Lower leg skin (tissue), 3 donors: ENCODE data around the gene PHEX.

Experiments
- POLR2A ChIP-seq, 2 donors: fragments of 450-650 bp; IDR thresholded peaks; one replicate each; pipeline ENCODE4 v1.6.1; 2016 to 2017; ENCODE audit warnings: antibody characterized with exemption in 2 of 2, mild to moderate bottlenecking in 1 of 2, moderate library complexity in 1 of 2
- TF ChIP-seq, protein P1 (sequence below), 3 donors: fragments of 450-650 bp; IDR thresholded peaks; one replicate each; pipeline ENCODE4 v1.5.1; 2016; ENCODE audit warnings: antibody characterized with exemption in 3 of 3, mild to moderate bottlenecking in 3 of 3, moderate library complexity in 2 of 3

DNA sequence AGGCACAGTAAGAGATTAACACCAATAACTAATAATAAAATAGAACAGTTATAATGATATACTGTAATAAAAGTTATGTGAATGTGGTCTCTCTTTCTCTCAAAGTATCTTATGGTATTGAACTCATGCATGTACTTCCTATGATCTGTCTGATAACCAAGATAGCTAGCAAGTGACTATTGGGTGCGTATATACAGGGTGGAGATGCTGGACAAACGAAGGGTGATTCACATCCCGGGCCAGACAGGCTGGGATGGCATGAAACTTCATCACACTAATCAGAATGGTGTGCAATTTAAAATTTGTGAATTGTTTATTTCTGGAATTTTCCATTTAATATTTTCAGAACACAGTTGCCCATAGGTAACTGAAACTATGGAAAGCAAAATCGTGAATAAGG is 96.8 kb downstream of the PHEX start:
- TF ChIP-seq, protein P1, sequence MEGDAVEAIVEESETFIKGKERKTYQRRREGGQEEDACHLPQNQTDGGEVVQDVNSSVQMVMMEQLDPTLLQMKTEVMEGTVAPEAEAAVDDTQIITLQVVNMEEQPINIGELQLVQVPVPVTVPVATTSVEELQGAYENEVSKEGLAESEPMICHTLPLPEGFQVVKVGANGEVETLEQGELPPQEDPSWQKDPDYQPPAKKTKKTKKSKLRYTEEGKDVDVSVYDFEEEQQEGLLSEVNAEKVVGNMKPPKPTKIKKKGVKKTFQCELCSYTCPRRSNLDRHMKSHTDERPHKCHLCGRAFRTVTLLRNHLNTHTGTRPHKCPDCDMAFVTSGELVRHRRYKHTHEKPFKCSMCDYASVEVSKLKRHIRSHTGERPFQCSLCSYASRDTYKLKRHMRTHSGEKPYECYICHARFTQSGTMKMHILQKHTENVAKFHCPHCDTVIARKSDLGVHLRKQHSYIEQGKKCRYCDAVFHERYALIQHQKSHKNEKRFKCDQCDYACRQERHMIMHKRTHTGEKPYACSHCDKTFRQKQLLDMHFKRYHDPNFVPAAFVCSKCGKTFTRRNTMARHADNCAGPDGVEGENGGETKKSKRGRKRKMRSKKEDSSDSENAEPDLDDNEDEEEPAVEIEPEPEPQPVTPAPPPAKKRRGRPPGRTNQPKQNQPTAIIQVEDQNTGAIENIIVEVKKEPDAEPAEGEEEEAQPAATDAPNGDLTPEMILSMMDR (IDR thresholded peaks at IDR 0.05) = no peak
- no peak for TF ChIP-seq POLR2A (IDR thresholded peaks at IDR 0.05)
